Lower leg skin (tissue), 3 donors: Measurements from ENCODE around the gene PISD.

ENCODE experiments used
- CTCF ChIP-seq, 3 donors: fragments of 450-650 bp; IDR thresholded peaks; one replicate each; pipeline ENCODE4 v1.5.1; 2016; ENCODE audit warnings: antibody characterized with exemption in 3 of 3, mild to moderate bottlenecking in 3 of 3, moderate library complexity in 2 of 3
- POLR2A ChIP-seq, 2 donors: fragments of 450-650 bp; IDR thresholded peaks; one replicate each; pipeline ENCODE4 v1.6.1; 2016 to 2017; ENCODE audit warnings: antibody characterized with exemption in 2 of 2, mild to moderate bottlenecking in 1 of 2, moderate library complexity in 1 of 2

- TF ChIP-seq POLR2A (IDR thresholded peaks at IDR 0.05) (no peak), CTCF (IDR thresholded peaks at IDR 0.05) (no peak)
These were observed 14.9 kb downstream of the PISD start for GRCh38 chr22:31647066-31647465.
